ENCODE measurements around the gene GRB10.

Gene GRB10

DNA sequence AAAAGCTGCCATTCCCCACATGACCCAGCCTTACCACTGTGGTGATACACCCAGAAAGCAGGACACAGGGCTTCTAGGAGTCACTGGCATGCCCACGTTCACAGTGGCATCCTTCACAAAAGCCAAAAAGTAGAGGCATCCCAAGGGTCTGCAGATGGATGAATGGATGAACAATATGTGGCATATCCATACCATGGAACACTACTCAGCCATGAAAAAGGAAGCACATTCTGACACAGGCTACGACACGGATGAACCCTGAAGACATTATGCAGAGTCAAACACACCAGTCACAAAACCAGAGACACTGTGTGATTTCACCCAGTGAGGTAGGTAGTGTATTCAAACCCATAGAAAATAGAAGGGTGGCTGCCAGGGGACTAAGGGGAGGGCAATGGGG is 112.8 kb downstream of the GRB10 start:
- peaks cover 7% of the 10 kb centered on the region for H3K4me1 Mint-ChIP-seq
- no peak for TF ChIP-seq CTCF (IDR thresholded peaks at IDR 0.05; ENCODE audit: unreplicated experiment in 3 of 3)
- no peak overlapping the region for H3K27ac Mint-ChIP-seq
- no peaks in the 10 kb centered on the region for H3K27me3 Mint-ChIP-seq (ENCODE audit: low read depth)
- peaks cover 63% of the 10 kb centered on the region for H3K36me3 Mint-ChIP-seq (ENCODE audit: low read depth)
- no peaks in the 10 kb centered on the region for H3K9me3 Mint-ChIP-seq
- no peak overlapping the region for H3K4me3 Mint-ChIP-seq

DNA sequence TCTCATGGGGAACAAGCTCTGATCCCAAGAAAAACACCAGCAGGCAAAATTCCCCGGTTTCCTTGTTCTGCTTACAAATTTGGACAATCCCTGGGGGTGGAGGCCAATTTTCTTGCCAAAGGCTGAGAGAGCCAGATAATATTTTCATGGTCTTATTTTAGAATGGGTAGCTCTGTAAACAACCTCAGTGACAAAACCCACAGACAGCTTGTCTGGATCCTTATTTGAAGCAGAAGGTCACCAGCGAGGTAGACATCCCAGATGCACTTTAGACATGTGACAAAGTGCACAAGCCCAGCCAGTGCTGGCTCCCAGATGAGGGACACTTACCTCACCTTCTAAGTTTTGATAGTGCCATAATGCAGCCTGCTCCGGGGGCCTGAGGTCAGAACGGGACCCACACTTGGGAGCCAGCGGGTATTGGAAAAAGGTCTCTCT is 114.9 kb downstream of the GRB10 start:
- no peaks in the 10 kb centered on the region for H3K27me3 Mint-ChIP-seq (ENCODE audit: low read depth)

GRCh38 chr7:50667338-50667737 is 115.4 kb downstream of the GRB10 start:
- Mint-ChIP-seq H3K27me3 (ENCODE audit: low read depth) (no peaks in the 10 kb centered on the region), H3K4me3 (no peak overlapping the region), H3K27ac (no peak overlapping the region), H3K36me3 (ENCODE audit: low read depth) (peaks cover 51% of the 10 kb centered on the region), H3K4me1 (peaks cover 6% of the 10 kb centered on the region), H3K9me3 (no peaks in the 10 kb centered on the region)
- TF ChIP-seq CTCF (IDR thresholded peaks at IDR 0.05; ENCODE audit: unreplicated experiment in 3 of 3): no peak

More for the DNA sequence above, 114.9 kb downstream of the GRB10 start:
- no peak overlapping the region for H3K4me3 Mint-ChIP-seq
- H3K36me3 Mint-ChIP-seq (ENCODE audit: low read depth): peaks cover 53% of the 10 kb centered on the region
- no peaks in the 10 kb centered on the region for H3K9me3 Mint-ChIP-seq
- peaks cover 6% of the 10 kb centered on the region for H3K4me1 Mint-ChIP-seq
- no peak for TF ChIP-seq CTCF (IDR thresholded peaks at IDR 0.05; ENCODE audit: unreplicated experiment in 3 of 3)
- no peak overlapping the region for H3K27ac Mint-ChIP-seq

GRCh38 chr7:50666124-50666496 is 116.6 kb downstream of the GRB10 start:
- peaks cover 4% of the 10 kb centered on the region for H3K4me1 Mint-ChIP-seq
- peaks cover 46% of the 10 kb centered on the region for H3K36me3 Mint-ChIP-seq (ENCODE audit: low read depth)
- no peaks in the 10 kb centered on the region for H3K9me3 Mint-ChIP-seq
- no peak overlapping the region for H3K4me3 Mint-ChIP-seq
- no peak overlapping the region for H3K27ac Mint-ChIP-seq
- no peak for TF ChIP-seq CTCF (IDR thresholded peaks at IDR 0.05; ENCODE audit: unreplicated experiment in 3 of 3)
- no peaks in the 10 kb centered on the region for H3K27me3 Mint-ChIP-seq (ENCODE audit: low read depth)

- TF ChIP-seq CTCF (IDR thresholded peaks at IDR 0.05; ENCODE audit: unreplicated experiment in 3 of 3): no peak
- Mint-ChIP-seq H3K4me1 (no peaks in the 10 kb centered on the region), H3K27me3 (ENCODE audit: low read depth) (no peaks in the 10 kb centered on the region), H3K36me3 (ENCODE audit: low read depth) (peaks cover 41% of the 10 kb centered on the region), H3K9me3 (no peaks in the 10 kb centered on the region), H3K4me3 (no peak overlapping the region), H3K27ac (no peak overlapping the region)
These were observed 117.1 kb downstream of the GRB10 start for GRCh38 chr7:50665403-50666123.

DNA sequence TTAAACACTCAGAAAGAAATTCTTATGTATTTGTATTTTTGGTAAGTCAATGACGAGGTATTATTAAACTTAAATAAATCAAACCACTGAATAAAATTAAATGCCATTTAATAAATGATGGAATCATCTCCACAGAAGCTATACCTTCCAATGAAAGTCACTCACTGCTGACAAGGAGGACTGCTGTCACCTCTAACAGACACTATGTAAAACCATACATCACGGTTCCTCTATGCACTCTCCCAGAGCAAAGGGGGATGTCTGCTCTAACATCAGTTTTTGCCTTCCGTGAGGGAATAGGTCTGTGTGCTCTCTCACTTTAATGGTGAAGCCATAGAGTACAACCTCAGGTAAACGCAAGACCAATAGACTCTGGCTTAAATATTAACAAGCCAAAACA is 117.8 kb downstream of the GRB10 start:
- H3K27ac Mint-ChIP-seq: no peak overlapping the region
- no peaks in the 10 kb centered on the region for H3K9me3 Mint-ChIP-seq
- TF ChIP-seq CTCF (IDR thresholded peaks at IDR 0.05; ENCODE audit: unreplicated experiment in 3 of 3): no peak
- peaks cover 39% of the 10 kb centered on the region for H3K36me3 Mint-ChIP-seq (ENCODE audit: low read depth)
- no peak overlapping the region for H3K4me3 Mint-ChIP-seq
- H3K4me1 Mint-ChIP-seq: no peaks in the 10 kb centered on the region
- H3K27me3 Mint-ChIP-seq (ENCODE audit: low read depth): no peaks in the 10 kb centered on the region

Data from nephron (organoid).